Measurements from ENCODE around the gene SAMSN1.

Gene SAMSN1

DNA sequence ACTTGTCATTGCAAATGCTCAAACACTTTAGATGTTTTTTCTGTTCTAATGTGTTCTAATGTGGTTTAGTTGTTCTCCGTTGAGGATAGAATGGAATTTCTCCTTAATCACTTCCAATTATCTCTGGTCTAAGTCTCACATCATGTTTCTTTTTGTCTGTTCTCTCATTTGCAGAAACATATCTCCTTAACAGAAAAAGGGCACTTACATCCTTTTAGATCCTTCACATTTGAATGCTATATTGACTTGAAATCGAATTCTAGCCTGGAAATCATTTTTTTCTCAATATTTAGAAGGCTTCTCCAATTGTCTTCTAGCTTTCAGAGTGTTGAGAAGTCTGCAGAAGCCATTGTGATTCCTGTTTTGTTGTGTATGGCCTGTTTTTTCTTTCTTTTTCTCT lies 7.3 kb upstream of the SAMSN1 start:
- H3K4me3 ChIP-seq (ENCODE audit: low read depth, low read length): no peak overlapping the region
- ChIA-PET POLR2A (no interaction called here), CTCF (interaction anchor here (0.7 kb wide), 1 partner anchor 179 kb away, joined by 3 read pairs; no protein-coding TSS in a partner anchor)
- no peak for TF ChIP-seq ZNF843 (tag by site-specific recombination; IDR thresholded peaks at IDR 0.05)
- TF ChIP-seq ZNF510 (tag by site-specific recombination; IDR thresholded peaks at IDR 0.05; ENCODE audit: insufficient replicate concordance): peak; percentile 94
- TF ChIP-seq, protein P1, sequence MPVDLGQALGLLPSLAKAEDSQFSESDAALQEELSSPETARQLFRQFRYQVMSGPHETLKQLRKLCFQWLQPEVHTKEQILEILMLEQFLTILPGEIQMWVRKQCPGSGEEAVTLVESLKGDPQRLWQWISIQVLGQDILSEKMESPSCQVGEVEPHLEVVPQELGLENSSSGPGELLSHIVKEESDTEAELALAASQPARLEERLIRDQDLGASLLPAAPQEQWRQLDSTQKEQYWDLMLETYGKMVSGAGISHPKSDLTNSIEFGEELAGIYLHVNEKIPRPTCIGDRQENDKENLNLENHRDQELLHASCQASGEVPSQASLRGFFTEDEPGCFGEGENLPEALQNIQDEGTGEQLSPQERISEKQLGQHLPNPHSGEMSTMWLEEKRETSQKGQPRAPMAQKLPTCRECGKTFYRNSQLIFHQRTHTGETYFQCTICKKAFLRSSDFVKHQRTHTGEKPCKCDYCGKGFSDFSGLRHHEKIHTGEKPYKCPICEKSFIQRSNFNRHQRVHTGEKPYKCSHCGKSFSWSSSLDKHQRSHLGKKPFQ (tag by site-specific recombination; IDR thresholded peaks at IDR 0.05): no peak
- TF ChIP-seq ZNF280D (tag by site-specific recombination; IDR thresholded peaks at IDR 0.05): no peak
- TF ChIP-seq ZNF626 (tag by site-specific recombination; IDR thresholded peaks at IDR 0.05): no peak
- no peak for TF ChIP-seq ZNF488 (tag by site-specific recombination; IDR thresholded peaks at IDR 0.05)
- no peak for TF ChIP-seq ZNF777 (tag by site-specific recombination; IDR thresholded peaks at IDR 0.05; ENCODE audit: borderline replicate concordance)
- no peak for TF ChIP-seq BCL6B (tag by site-specific recombination; IDR thresholded peaks at IDR 0.05)
- H3K27ac ChIP-seq (ENCODE audit: extremely low read depth, low read depth, low read length): no peak overlapping the region
- H3K36me3 ChIP-seq (ENCODE audit: control insufficient read depth in 2 of 2, insufficient read depth in 1 of 2, low read length in 2 of 2): no peaks in the 10 kb centered on the region
- no peaks in the 10 kb centered on the region for H3K4me1 ChIP-seq (ENCODE audit: control insufficient read depth, insufficient read depth, low read length)
- no peaks in the 10 kb centered on the region for H3K9me3 ChIP-seq (ENCODE audit: control insufficient read depth, insufficient read depth, low read depth, low read length)

DNA sequence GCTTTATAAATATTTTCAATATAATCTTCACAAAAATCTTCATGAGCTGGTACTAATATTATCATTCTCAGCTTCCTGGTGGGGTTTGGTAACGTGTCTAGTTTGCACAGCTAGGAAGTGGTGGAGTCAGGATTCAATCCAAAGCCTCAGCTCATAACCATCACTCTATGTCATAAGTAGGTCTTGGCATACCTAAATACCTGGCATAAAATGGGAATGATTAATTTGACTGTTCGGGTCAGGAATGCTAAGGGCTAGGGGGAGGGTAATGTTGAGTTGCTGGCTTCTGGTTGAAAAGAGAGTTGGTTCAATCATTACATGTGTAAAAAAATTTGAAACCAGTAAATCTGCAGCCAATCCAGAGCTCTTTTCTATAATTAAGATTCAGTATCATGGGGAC lies 5.6 kb upstream of the SAMSN1 start:
- Histone ChIP-seq H3K27ac (ENCODE audit: extremely low read depth, low read depth, low read length) (no peak overlapping the region), H3K4me3 (ENCODE audit: low read depth, low read length) (no peak overlapping the region), H3K36me3 (ENCODE audit: control insufficient read depth in 2 of 2, insufficient read depth in 1 of 2, low read length in 2 of 2) (no peaks in the 10 kb centered on the region), H3K9me3 (ENCODE audit: control insufficient read depth, insufficient read depth, low read depth, low read length) (no peaks in the 10 kb centered on the region), H3K4me1 (ENCODE audit: control insufficient read depth, insufficient read depth, low read length) (no peaks in the 10 kb centered on the region)
- ChIA-PET POLR2A (no interaction called here), CTCF (no interaction called here)
- TF ChIP-seq REPIN1 (tag by site-specific recombination; IDR thresholded peaks at IDR 0.05; ENCODE audit: low read depth): no peak
- no peak for TF ChIP-seq INSM2 (tag by site-specific recombination; IDR thresholded peaks at IDR 0.05)
- no peak for TF ChIP-seq ZNF626 (tag by site-specific recombination; IDR thresholded peaks at IDR 0.05)
- TF ChIP-seq ZNF292 (tag by site-specific recombination; IDR thresholded peaks at IDR 0.05; ENCODE audit: borderline replicate concordance, low read depth): no peak
- TF ChIP-seq ZNF629 (tag by site-specific recombination; IDR thresholded peaks at IDR 0.05): no peak
- TF ChIP-seq, protein P2, sequence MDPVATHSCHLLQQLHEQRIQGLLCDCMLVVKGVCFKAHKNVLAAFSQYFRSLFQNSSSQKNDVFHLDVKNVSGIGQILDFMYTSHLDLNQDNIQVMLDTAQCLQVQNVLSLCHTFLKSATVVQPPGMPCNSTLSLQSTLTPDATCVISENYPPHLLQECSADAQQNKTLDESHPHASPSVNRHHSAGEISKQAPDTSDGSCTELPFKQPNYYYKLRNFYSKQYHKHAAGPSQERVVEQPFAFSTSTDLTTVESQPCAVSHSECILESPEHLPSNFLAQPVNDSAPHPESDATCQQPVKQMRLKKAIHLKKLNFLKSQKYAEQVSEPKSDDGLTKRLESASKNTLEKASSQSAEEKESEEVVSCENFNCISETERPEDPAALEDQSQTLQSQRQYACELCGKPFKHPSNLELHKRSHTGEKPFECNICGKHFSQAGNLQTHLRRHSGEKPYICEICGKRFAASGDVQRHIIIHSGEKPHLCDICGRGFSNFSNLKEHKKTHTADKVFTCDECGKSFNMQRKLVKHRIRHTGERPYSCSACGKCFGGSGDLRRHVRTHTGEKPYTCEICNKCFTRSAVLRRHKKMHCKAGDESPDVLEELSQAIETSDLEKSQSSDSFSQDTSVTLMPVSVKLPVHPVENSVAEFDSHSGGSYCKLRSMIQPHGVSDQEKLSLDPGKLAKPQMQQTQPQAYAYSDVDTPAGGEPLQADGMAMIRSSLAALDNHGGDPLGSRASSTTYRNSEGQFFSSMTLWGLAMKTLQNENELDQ (tag by site-specific recombination; IDR thresholded peaks at IDR 0.05; ENCODE audit: low read depth): no peak
- TF ChIP-seq ZNF211 (tag by site-specific recombination; IDR thresholded peaks at IDR 0.05; ENCODE audit: low read depth): no peak
- no peak for TF ChIP-seq ZSCAN16 (tag by site-specific recombination; IDR thresholded peaks at IDR 0.05)
- no peak for TF ChIP-seq ZSCAN30 (tag by site-specific recombination; IDR thresholded peaks at IDR 0.05)
- TF ChIP-seq, protein P3, sequence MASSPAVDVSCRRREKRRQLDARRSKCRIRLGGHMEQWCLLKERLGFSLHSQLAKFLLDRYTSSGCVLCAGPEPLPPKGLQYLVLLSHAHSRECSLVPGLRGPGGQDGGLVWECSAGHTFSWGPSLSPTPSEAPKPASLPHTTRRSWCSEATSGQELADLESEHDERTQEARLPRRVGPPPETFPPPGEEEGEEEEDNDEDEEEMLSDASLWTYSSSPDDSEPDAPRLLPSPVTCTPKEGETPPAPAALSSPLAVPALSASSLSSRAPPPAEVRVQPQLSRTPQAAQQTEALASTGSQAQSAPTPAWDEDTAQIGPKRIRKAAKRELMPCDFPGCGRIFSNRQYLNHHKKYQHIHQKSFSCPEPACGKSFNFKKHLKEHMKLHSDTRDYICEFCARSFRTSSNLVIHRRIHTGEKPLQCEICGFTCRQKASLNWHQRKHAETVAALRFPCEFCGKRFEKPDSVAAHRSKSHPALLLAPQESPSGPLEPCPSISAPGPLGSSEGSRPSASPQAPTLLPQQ (tag by site-specific recombination; IDR thresholded peaks at IDR 0.05): no peak
- no peak for TF ChIP-seq BCL11A (tag by site-specific recombination; IDR thresholded peaks at IDR 0.05; ENCODE audit: low read depth)
- no peak for TF ChIP-seq ZNF596 (tag by site-specific recombination; IDR thresholded peaks at IDR 0.05)
- TF ChIP-seq SP2 (tag by site-specific recombination; IDR thresholded peaks at IDR 0.05): no peak
- TF ChIP-seq ZNF157 (tag by site-specific recombination; IDR thresholded peaks at IDR 0.05): no peak
- TF ChIP-seq ZBTB1 (tag by site-specific recombination; IDR thresholded peaks at IDR 0.05): no peak
- no peak for TF ChIP-seq ZXDB (tag by site-specific recombination; IDR thresholded peaks at IDR 0.05)
